ENCODE measurements around the gene GJA8.
"Not testable (repeated sequence)": the region's sequence is repeated elsewhere in the genome, so short reads cannot be mapped to it uniquely, and the experiment has no call there.

Gene GJA8

GRCh38 chr1:147907786-147908509 lies 5.4 kb downstream of the GJA8 start:
- Mint-ChIP-seq H3K9me3 (no peaks in the 10 kb centered on the region), H3K27ac (no peak overlapping the region), H3K36me3 (no peaks in the 10 kb centered on the region), H3K4me3 (no peak overlapping the region), H3K4me1 (no peaks in the 10 kb centered on the region)
- ATAC-seq (no peak), DNase-seq (ENCODE audit: low spot score in 2 of 2) (no peak)

- Mint-ChIP-seq H3K9me3 (no peaks in the 10 kb centered on the region), H3K36me3 (no peaks in the 10 kb centered on the region), H3K4me1 (no peaks in the 10 kb centered on the region), H3K27ac (no peak overlapping the region), H3K4me3 (no peak overlapping the region)
- DNase-seq (ENCODE audit: low spot score in 2 of 2) (no peak), ATAC-seq (no peak)
Observed at GRCh38 chr1:147912553-147912952, 10.0 kb downstream of the GJA8 start.

DNA sequence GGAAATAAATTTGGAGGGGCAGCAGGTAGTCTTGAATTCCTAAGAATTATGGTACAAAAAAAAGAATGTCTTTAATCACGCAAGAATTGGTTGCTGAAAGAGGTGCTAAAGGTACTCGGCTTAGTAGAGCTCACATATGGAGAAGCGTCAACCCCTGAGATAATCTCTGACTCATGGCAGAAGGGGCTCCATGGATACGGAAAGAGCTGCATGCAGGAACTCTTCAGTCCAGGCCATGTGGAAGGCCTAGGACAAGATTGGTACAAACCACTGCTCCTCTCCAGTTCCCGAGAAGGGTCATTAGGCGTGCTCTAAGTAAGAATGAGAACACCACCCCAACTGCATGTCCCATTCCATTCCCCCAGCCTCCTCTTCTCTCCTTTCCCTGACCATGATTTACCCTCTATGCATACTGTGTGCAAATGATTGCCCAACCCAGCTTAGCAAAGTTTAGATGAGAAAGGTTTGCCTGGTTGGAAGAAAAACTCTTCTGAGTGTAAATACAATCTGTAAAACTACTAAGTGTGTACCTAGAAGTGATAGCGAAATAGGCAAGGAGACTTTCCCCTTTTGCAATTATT lies 10.9 kb downstream of the GJA8 start:
- Mint-ChIP-seq H3K4me3 (no peak overlapping the region), H3K36me3 (no peaks in the 10 kb centered on the region), H3K9me3 (no peaks in the 10 kb centered on the region), H3K27ac (no peak overlapping the region), H3K4me1 (no peaks in the 10 kb centered on the region)
- ATAC-seq (no peak), DNase-seq (ENCODE audit: low spot score in 2 of 2) (no peak)

- H3K36me3 Mint-ChIP-seq, result no peaks in the 10 kb centered on the region
- no peaks in the 10 kb centered on the region for H3K9me3 Mint-ChIP-seq
- DNase-seq (ENCODE audit: low spot score in 2 of 2) (no peak), ATAC-seq (no peak)
- no peaks in the 10 kb centered on the region for H3K4me1 Mint-ChIP-seq
- H3K4me3 Mint-ChIP-seq, result no peak overlapping the region
- H3K27ac Mint-ChIP-seq, result no peak overlapping the region
Observed at GRCh38 chr1:147919896-147920295, 17.3 kb downstream of the GJA8 start.

DNA sequence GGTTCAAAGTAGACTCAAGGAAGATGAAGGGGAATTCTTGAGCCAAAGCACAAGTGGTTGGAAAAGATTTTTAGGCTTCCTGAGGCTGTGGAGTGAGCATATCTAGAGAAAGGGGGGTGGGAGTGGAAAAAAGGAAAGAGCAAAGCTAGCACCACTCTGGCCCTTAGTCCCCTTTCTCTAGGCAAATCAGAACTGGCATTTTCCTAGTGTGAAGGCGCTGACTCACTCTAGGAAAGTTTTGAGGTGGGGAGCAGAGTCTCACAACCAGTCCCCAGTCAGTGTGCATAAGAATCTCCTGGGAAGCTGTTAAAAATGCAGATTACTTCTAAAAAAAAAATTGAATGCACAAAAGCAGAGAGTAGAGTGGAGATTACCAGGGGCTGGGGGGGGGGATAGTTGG lies 22.2 kb downstream of the GJA8 start:
- DNase-seq (ENCODE audit: low spot score in 2 of 2) (no peak), ATAC-seq (no peak)
- Mint-ChIP-seq H3K27ac (no peak overlapping the region), H3K9me3 (no peaks in the 10 kb centered on the region), H3K36me3 (no peaks in the 10 kb centered on the region), H3K4me3 (no peak overlapping the region), H3K4me1 (no peaks in the 10 kb centered on the region)

- H3K4me3 Mint-ChIP-seq; H3K36me3 Mint-ChIP-seq; H3K27ac Mint-ChIP-seq; ATAC-seq; DNase-seq (ENCODE audit: low spot score in 2 of 2); H3K9me3 Mint-ChIP-seq: not testable (repeated sequence)
- peaks cover 19% of the 10 kb centered on the region for H3K4me1 Mint-ChIP-seq
Observed at GRCh38 chr1:147927215-147927614, 24.6 kb downstream of the GJA8 start.

GRCh38 chr1:147927689-147928088 lies 25.1 kb downstream of the GJA8 start:
- not testable (repeated sequence) for ATAC-seq; H3K36me3 Mint-ChIP-seq; H3K9me3 Mint-ChIP-seq; DNase-seq (ENCODE audit: low spot score in 2 of 2); H3K27ac Mint-ChIP-seq
- peak overlapping the region; percentile 72 for H3K4me3 Mint-ChIP-seq
- peaks cover 22% of the 10 kb centered on the region for H3K4me1 Mint-ChIP-seq

- Mint-ChIP-seq H3K4me3 (peak within 1 kb of the TSS; percentile 72), H3K4me1 (peaks cover 24% of the 10 kb centered on the region)
- not testable (repeated sequence) for H3K9me3 Mint-ChIP-seq, H3K36me3 Mint-ChIP-seq, H3K27ac Mint-ChIP-seq
- ATAC-seq, result peak; percentile 98
- peak; percentile 73 to 89 for DNase-seq (ENCODE audit: low spot score in 2 of 2)
Observed at GRCh38 chr1:147928236-147929132, 25.9 kb downstream of the GJA8 start, which contains the start of gene GPR89B. TSS of gene GPR89B (plus strand) at chr1:147928420. CDS start at chr1:147928537, 117 bp downstream.

- H3K9me3 Mint-ChIP-seq; DNase-seq (ENCODE audit: low spot score in 2 of 2); ATAC-seq; H3K36me3 Mint-ChIP-seq; H3K27ac Mint-ChIP-seq: not testable (repeated sequence)
- Mint-ChIP-seq H3K4me3 (peak overlapping the region; percentile 3), H3K4me1 (peaks cover 29% of the 10 kb centered on the region)
Observed at GRCh38 chr1:147931137-147931536, 28.5 kb downstream of the GJA8 start.

DNA sequence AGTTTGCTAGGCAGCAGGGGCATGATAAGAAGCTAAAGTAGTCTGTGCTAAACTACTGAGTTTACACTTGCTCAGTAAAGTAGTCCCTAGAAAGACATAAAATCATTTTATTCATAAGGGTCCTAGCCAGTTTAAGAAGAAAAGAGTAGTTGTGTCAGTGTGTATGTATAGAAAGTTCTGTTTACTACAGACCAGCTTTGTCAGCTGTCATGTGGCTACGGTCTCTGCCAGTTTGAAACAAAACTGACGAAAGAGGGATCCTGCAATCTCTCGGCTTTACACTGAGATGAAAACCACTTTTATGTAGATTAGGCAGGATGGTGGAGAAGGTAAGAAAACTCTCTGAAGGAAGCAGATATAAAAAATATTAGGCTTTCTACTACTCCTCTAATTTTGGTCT lies 32.7 kb downstream of the GJA8 start:
- not testable (repeated sequence) for H3K27ac Mint-ChIP-seq

GRCh38 chr1:147940456-147940855 lies 37.9 kb downstream of the GJA8 start:
- not testable (repeated sequence) for ATAC-seq, H3K27ac Mint-ChIP-seq
- peaks cover 17% of the 10 kb centered on the region for H3K36me3 Mint-ChIP-seq

More for the DNA sequence above, 32.7 kb downstream of the GJA8 start:
- Mint-ChIP-seq H3K36me3 (peaks cover 17% of the 10 kb centered on the region), H3K4me1 (peaks cover 26% of the 10 kb centered on the region)
- not testable (repeated sequence) for ATAC-seq; DNase-seq (ENCODE audit: low spot score in 2 of 2); H3K4me3 Mint-ChIP-seq; H3K9me3 Mint-ChIP-seq

GRCh38 chr1:147942563-147942962 lies 40.0 kb downstream of the GJA8 start:
- H3K27ac Mint-ChIP-seq; DNase-seq (ENCODE audit: low spot score in 2 of 2): not testable (repeated sequence)

More at GRCh38 chr1:147940456-147940855, 37.9 kb downstream of the GJA8 start:
- DNase-seq (ENCODE audit: low spot score in 2 of 2); H3K4me3 Mint-ChIP-seq; H3K4me1 Mint-ChIP-seq; H3K9me3 Mint-ChIP-seq: not testable (repeated sequence)

DNA sequence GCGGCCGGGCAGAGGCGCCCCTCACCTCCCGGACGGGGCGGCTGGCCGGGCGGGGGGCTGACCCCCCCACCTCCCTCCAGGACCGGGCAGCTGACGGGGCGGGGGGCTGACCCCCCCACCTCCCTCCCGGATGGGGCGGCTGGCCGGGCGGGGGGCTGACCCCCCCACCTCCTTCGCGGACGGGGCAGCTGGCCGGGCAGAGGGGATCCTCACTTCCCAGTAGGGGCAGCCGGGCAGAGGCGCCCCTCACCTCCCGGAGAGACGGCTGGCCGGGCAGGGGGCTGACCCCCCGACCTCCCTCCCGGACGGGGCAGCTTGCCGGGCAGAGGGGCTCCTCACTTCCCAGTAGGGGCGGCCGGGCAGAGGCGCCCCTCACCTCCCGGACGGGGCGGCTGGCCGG lies 46.9 kb downstream of the GJA8 start:
- not testable (repeated sequence) for H3K27ac Mint-ChIP-seq; DNase-seq (ENCODE audit: low spot score in 2 of 2); ATAC-seq; H3K9me3 Mint-ChIP-seq; H3K4me1 Mint-ChIP-seq; H3K4me3 Mint-ChIP-seq; H3K36me3 Mint-ChIP-seq

More at GRCh38 chr1:147942563-147942962, 40.0 kb downstream of the GJA8 start:
- H3K4me3 Mint-ChIP-seq, ATAC-seq, H3K9me3 Mint-ChIP-seq, H3K4me1 Mint-ChIP-seq: not testable (repeated sequence)
- peaks cover 15% of the 10 kb centered on the region for H3K36me3 Mint-ChIP-seq

Measured in stimulated activated effector memory CD8-positive, alpha-beta T cell treated with anti-CD3 and anti-CD28 coated beads, Interleukin-12 subunit alpha, Interleukin-12 subunit beta, amount 100 ng/mL, for 72 hours (primary cell).